ENCODE results near the gene HLA-DOA.

Gene HLA-DOA

DNA sequence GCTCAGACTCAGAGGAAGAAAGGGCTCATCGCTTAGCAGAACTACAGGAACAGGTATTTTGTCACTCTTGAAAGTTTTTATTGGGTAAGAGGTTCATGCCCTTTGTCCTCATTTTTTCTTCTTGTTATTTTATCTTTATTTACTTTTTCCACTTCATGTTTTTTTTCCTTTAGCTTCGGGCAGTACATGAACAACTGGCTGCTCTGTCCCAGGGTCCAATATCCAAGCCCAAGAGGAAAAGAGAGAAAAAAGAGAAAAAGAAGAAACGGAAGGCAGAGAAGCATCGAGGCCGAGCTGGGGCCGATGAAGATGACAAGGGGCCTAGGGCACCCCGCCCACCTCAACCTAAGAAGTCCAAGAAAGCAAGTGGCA lies 31.5 kb downstream of the HLA-DOA start:
- FAIRE-seq (no peak), DNase-seq (ENCODE audit: insufficient read length, low spot score) (no peak)
- TF ChIP-seq, protein P1, sequence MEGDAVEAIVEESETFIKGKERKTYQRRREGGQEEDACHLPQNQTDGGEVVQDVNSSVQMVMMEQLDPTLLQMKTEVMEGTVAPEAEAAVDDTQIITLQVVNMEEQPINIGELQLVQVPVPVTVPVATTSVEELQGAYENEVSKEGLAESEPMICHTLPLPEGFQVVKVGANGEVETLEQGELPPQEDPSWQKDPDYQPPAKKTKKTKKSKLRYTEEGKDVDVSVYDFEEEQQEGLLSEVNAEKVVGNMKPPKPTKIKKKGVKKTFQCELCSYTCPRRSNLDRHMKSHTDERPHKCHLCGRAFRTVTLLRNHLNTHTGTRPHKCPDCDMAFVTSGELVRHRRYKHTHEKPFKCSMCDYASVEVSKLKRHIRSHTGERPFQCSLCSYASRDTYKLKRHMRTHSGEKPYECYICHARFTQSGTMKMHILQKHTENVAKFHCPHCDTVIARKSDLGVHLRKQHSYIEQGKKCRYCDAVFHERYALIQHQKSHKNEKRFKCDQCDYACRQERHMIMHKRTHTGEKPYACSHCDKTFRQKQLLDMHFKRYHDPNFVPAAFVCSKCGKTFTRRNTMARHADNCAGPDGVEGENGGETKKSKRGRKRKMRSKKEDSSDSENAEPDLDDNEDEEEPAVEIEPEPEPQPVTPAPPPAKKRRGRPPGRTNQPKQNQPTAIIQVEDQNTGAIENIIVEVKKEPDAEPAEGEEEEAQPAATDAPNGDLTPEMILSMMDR (IDR thresholded peaks at IDR 0.05; ENCODE audit: insufficient read depth, missing control alignments), result no peak

DNA sequence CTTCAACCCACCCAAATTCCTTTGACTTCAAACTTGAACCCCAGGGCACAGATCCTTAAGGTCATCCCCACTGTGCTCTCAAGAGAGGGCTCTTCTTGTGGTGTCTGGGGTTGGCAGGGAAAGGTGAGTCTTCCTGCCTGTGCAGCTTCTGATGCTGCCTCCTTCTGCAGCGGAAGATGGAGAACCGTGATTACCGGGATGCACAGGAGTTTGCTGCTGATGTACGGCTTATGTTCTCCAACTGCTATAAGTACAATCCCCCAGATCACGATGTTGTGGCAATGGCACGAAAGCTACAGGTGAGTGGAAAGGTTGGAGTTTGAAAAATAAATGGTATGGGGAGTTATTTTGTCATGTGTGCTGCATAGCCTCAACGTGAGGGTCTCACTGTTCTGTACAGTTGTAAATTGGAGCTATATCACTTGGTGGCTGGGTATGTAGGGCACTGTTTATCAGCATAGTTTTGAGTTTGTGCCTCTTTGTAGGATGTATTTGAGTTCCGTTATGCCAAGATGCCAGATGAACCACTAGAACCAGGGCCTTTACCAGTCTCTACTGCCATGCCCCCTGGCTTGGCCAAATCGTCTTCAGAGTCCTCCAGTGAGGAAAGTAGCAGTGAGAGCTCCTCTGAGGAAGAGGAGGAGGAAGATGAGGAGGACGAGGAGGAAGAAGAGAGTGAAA lies 32.0 kb downstream of the HLA-DOA start:
- no peak for FAIRE-seq
- TF ChIP-seq, protein P1 (IDR thresholded peaks at IDR 0.05; ENCODE audit: insufficient read depth, missing control alignments), result no peak
- no peak for DNase-seq (ENCODE audit: insufficient read length, low spot score)

DNA sequence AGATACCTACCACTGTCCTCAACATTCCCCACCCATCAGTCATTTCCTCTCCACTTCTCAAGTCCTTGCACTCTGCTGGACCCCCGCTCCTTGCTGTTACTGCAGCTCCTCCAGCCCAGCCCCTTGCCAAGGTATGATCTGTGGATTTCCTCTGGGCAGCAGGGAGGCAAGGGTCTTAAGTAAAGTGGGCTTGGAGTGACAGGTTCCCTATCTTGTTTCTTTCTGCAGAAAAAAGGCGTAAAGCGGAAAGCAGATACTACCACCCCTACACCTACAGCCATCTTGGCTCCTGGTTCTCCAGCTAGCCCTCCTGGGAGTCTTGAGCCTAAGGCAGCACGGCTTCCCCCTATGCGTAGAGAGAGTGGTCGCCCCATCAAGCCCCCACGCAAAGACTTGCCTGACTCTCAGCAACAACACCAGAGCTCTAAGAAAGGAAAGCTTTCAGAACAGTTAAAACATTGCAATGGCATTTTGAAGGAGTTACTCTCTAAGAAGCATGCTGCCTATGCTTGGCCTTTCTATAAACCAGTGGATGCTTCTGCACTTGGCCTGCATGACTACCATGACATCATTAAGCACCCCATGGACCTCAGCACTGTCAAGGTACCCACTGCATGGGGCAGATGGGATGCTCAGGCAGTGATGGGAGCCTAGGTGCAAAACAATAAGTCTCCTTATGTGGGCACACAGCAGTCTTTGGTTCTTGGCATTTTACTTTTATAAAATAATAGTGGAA lies 32.9 kb downstream of the HLA-DOA start:
- DNase-seq (ENCODE audit: insufficient read length, low spot score), result no peak
- no peak for FAIRE-seq
- TF ChIP-seq, protein P1 (IDR thresholded peaks at IDR 0.05; ENCODE audit: insufficient read depth, missing control alignments), result no peak

DNA sequence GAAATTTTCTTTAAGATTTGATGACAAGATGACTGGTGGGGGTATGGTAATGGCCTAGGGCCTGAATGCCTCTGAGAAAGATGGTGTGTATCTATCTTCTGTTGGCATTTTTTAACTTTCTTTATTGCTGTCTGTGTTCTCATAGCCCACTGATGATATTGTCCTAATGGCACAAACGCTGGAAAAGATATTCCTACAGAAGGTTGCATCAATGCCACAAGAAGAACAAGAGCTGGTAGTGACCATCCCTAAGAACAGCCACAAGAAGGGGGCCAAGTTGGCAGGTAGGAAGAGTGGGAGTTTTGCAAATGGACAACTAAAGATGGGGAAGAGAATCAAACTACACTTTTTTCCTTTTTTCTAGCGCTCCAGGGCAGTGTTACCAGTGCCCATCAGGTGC lies 33.5 kb downstream of the HLA-DOA start:
- no peak for DNase-seq (ENCODE audit: insufficient read length, low spot score)
- TF ChIP-seq, protein P1 (IDR thresholded peaks at IDR 0.05; ENCODE audit: insufficient read depth, missing control alignments), result no peak
- FAIRE-seq, result no peak

DNA sequence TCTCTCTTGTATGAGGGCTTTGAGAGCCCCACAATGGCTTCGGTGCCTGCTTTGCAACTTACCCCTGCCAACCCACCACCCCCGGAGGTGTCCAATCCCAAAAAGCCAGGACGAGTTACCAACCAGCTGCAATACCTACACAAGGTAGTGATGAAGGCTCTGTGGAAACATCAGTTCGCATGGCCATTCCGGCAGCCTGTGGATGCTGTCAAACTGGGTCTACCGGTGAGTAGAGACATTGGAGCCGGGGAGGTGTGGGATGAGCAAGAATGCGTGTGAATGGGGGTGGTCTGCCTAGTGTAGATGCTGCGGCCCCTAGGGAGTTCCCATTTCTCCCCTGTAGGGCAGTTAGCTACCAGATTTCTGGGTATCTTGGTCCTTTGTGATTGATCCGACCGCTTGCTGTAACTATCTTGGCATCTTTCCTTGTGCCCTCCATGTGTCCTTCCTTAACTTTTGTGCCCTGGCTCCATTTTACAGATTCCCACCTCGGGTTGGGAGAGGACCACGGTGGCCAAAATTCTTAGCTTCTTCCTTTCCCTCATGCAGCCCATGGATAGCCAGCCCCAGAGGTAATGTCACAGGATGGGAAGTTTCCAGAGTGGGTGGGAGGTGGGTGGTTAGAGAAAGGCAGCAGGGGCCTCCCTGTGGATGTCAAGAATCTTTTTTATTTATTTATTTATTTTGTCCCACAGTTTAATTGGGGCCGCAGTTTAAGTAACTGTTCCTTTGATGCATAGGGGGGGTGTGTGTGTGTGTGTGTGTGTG lies 34.7 kb downstream of the HLA-DOA start:
- TF ChIP-seq, protein P1 (IDR thresholded peaks at IDR 0.05; ENCODE audit: insufficient read depth, missing control alignments), result no peak
- DNase-seq (ENCODE audit: insufficient read length, low spot score) (no peak), FAIRE-seq (no peak)

DNA sequence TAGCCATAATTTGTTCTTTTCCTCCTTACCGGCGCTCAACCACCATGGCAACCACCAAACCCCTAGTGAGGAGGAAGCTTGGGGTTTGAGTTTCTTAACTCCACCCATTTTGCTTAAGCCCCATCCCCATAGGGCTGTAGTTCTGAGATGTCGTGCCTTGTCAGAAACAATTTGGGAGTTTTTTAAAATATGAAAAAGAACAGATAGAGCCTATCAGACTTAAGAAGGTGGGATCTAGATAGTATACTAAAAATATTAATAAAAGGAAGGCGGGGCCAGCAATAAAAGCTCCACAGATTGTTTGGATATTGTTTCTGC lies 35.4 kb downstream of the HLA-DOA start:
- no peak for FAIRE-seq
- DNase-seq (ENCODE audit: insufficient read length, low spot score), result no peak
- TF ChIP-seq, protein P1 (IDR thresholded peaks at IDR 0.05; ENCODE audit: insufficient read depth, missing control alignments), result no peak

All from D721Med (cell line).